GM18499 (cell line): ENCODE data around the gene HPN.
"Not testable (repeated sequence)": the region's sequence is repeated elsewhere in the genome, so short reads cannot be mapped to it uniquely, and the experiment has no call there.

ENCODE experiments used
- ATAC-seq: cut with Tn5 transposase; IDR thresholded peaks from one replicate; pipeline ENCODE4 v1.9.1; 2021; ENCODE audit warnings: moderate number of reproducible peaks; ENCODE audit not compliant: insufficient read depth, unreplicated experiment

Gene HPN

GRCh38 chr19:35098413-35099049 lies 57.0 kb downstream of the HPN start:
- ATAC-seq: no peak

- ATAC-seq: no peak
These were observed 57.8 kb downstream of the HPN start for GRCh38 chr19:35099155-35099896.

DNA sequence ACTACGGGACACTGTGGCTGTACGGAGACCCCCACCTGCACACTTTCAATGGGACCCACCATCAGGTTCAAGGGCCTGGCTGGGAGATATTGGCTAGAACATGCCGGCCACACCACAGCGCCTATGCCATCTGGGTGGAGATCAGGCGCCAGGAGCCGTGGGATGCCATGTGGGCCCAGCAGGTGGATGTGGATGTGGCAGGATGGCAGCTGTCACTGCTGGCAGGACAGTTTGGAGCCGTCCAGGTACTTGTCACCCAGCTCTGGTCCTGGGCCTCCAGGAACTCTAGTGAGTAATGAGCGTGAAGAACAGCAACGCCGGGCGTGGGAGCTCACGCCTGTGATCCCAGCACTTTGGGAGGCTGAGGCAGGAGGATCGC lies 58.4 kb downstream of the HPN start:
- no peak for ATAC-seq

DNA sequence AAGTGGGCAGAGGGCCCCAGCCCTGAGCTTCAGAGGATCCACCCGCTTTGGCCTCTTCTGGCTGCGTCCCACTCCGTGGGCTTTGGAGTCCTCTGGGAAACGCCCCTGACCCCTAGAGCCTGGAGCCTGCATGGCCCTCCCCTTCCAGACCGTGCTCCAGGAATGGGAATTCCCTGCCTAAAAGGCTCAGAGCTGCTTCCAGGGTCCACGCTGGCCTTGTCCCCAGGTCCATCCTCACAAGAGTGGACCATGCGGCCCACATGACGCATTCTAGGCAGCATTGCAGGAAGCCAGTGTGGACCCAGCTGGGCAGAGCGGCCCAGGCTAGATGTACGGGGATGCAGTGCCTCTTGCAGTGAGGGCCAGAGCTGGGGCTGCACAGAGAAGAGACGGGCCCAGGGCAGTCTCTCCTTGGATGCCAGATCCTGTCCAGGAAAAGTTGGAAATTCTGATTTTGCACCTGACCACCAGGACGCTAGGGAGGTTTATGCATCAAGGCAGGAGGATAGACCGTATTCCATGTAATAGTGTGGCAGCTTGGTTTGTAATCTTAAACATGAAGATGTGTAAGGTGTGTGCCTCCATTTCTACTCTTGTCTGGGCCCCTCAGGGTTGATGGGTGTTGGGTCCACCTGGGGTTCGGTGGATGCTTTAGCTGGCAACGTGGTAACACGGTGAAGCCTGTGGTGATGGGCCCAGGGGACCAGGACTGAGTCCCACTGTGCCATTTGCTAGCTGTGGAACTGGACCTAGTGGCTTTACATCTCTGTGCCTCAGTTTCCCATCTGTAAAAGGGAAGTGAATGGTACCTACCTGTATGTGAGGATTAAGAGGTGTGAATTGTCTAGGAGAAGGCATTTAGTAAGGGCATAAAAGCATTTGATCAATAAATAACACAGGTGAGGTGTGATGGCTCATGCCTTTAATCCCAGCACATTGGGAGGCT lies 59.3 kb downstream of the HPN start:
- no peak for ATAC-seq

GRCh38 chr19:35101949-35102348 lies 60.4 kb downstream of the HPN start:
- ATAC-seq: not testable (repeated sequence)

DNA sequence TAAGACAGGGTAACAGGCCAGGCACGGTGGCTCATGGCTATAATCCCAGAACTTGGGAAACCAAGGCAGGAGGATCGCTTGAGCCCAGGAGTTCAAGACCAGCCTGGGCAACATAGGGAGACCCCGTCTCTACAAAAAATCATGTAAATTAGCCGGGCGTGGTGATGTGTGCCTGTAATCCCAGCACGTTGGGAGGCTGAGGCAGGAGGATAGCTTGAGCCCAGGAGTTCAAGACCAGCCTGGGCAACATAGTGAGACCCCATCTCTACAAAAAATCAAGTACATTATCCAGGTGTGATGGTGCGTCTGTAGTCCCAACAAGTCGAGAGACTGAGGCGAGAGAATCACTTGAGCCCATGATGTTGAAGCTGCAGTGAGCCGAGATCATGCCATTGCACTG lies 62.1 kb downstream of the HPN start:
- not testable (repeated sequence) for ATAC-seq

GRCh38 chr19:35104361-35104760 lies 62.8 kb downstream of the HPN start:
- ATAC-seq: no peak

- no peak for ATAC-seq
These were observed 63.5 kb downstream of the HPN start for GRCh38 chr19:35105047-35105410.

DNA sequence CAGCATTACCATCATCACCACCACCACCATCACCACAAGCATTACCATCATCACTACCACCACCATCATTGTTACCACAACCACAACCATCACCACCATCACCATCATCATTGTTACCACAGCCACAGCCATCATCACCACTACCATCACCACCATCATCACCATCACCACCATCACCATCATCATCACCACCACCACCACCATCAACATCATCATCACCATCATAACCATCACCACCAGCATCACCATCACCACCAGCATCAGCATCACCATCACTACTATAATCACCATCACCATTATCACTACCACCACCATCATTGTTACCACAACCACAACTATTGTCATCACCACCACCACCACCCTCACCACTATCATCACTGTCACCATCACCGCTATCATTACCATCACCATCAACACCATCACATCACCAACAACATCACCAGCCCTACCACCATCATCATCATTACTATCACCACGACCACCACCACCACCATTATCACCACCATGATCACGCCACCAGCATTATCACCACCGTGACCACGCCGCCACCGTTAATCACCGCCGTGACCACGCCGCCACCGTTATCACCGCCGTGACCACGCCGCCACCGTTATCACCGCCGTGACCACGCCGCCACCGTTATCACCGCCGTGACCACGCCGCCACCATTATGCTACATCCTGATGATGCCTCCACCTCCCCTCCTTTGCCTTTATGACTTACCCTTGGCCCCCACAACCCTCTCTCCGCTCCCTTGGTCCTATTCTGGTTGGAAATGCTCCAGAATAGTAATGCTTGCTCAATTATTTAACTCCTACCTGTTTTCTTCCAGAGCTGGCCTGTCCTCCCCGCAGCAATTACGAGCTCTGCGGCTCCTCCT lies 64.1 kb downstream of the HPN start:
- ATAC-seq: no peak

DNA sequence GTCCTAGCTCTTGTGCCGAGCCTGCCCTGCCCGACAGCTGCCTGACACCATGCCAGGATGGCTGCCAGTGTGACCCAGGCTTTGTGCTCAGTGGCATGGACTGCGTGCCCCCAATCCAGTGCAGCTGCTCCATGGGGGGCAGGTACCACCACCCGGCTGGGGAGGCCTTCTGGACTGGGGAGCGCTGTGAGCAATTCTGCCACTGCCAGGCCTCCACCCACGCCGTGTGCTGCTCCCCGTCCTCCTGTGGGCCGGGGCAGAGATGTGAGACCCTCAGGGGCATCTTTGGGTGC lies 64.7 kb downstream of the HPN start:
- no peak for ATAC-seq

DNA sequence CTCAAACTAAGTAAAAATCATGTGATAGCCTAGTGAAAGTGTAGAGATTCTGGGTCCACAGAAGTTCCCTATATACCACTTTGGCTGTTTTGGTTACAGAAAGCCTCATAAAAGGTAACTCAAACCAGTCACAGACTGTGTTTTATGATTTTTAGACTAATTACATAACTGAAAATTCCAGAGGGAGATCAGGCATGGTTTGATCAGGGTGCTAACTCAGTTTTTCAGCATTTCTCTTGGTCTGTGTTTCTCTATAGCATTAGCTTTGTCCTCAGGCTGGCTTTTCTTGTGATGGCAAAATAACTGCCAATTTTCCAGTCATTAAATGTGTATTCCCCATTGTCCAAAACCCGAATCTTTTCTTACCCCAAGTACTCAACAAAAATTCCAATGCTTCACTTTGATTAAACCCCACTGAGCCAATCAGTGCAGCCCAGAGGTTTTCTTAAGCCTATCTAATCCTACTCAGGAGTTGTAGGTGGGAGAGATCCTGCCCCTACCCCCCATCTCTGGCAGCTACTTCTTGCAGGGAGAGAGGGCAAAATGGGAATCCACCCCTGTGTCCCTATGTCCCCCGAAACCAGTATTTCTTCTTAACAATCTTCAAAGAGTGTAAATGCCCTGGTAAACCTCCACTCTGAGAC lies 65.5 kb downstream of the HPN start:
- ATAC-seq: no peak

DNA sequence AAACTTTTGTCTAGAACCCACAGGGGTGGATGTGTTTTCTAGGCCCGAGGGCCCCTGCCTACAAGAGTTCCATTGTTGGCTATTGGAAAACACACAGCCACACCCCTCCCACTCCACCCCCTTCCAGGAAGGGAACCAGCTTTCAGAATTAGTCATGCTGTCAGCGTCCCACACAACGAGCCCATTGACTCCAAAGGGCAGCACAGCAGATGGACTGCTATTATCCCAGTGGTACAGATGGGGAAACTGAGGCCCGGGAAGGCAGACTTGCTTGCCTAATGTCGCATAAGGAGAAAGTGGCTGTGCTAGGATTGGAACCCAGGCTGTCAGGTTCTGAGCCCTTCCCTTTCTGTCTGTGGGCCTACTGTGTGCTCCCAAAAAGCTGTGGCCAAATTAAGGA lies 66.0 kb downstream of the HPN start:
- no peak for ATAC-seq

DNA sequence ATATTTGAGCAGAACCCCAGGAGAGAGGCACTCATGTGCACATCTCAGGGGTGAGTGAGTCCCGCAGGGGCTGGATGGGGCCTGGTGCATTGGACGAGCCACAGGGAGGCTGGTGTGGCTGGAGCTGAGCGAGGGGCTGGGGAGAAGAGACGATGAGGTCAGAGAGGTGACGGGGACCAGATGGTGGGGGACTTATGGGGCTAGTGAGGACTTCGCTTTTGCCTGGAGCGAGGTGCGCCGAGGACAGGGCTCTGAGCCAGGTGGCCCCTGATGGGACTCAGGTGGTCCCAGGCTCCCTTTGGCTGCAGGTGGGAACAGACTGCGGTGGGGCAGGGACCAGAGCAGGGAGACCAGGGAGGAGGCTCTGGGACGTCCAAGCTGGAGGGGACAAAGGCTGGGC lies 67.2 kb downstream of the HPN start:
- no peak for ATAC-seq

DNA sequence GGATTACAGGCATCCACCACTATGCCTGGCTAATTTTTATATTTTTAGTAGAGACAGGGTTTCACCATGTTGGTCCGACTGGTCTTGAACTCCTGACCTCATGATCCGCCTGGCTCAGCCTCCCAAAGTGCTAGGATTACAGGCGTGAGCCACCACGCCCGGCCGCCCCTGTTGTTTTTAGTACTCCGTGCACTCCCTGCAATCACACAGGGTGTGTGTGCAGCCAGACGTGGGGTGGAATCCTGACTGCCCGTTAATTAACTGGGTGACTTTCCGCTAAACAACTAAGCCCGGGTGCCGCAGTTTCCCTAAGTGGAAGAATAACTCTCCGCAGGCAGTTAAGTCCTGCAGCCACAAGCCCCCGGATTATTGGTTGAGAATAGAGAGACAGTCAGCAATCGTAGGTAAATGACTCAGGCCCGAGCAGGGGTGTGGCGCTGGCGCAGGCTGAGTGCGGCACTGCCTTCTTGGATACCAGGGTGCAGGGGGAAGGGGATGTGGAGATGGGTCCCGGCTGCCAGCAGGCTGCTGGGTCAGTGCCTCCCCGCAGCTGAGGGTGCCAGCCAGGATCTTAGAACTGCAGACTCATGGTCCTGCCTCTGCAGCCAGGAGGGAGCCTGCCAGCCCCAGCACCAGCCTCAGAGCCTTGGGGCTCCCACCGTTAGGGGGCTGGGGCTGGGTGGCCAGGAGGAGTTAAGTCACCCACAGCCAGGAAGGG lies 68.0 kb downstream of the HPN start:
- ATAC-seq: no peak

- no peak for ATAC-seq
These were observed 69.5 kb downstream of the HPN start for GRCh38 chr19:35110974-35111373.

DNA sequence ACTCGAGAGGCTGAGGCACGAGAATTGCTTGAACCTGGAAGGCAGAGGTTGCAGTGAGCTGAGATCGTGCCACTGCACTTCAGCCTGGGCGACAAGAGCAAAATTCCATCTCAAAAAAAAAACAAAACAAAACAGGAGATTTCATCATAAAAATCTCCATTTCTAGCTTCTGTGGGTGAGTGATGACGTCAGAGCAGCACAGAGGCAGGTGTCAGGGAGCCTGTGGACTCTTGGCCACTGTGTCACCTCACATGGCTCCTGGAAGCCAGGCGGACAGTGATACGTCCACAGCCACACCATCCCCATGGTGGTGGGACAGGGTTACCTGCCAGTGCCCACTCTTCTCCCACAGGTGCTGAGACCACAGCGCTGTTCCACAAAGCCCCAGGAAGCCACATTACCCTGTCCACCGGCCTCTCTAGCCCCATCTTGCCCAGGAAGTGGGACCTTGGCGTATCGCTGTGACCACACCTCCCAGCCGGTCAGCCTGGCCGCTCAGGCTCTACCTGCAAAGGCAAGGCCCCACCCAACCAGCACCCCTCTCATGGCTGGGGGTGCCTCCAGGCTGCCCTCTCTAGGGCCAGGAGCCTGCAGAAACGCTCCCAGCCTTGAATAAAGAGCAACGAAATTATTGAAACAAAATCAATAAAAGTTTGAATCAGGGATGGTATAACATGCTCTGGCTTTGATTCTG lies 71.6 kb downstream of the HPN start:
- ATAC-seq: no peak

DNA sequence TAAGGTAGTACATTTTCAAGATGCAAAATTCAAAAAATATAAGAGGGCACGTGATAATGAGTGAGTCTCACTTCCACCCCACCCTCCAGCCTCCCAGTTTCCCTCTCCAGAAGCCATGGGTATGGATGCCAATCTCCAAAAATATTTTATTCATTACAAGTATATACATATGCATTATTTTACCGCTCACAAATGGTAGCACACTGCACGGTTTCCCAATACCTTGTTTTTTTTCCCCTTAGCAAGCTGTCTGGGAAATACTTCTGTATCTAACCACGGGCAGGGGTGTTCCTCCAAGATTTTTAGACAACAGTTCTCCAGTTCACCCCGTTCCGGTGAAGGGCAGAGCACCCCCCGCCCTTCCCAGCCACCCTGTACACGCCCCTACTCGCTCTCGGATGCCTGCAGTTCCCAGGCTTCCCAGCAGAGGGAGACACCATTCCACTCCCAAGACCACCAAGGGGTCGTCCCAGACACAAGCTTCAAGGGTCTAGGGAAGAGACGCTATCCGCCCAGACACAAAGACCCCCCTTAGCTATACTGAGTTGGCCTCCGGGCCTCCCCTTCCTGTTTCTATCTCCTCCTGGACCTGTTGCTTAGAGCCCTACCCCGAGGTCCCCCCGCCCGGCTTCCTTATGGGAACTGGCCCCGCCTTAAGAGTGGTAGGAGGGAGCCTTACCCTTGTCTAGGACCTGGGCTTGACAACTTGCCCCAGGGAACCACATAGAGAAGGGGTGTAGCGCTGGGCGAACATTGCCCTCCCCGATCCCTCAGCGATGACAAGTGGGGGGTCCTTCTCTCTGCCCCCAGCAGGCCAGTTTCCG lies 73.0 kb downstream of the HPN start:
- ATAC-seq: no peak
